Suprapubic skin (tissue), 4 donors: Measurements from ENCODE around the gene GRK4.

Source experiments
- EP300 ChIP-seq: sonication (generic); formaldehyde crosslinking; IDR thresholded peaks from one replicate; pipeline ENCODE4 v1.6.1; 2017; ENCODE audit warnings: antibody characterized with exemption
- POLR2A ChIP-seq, 2 donors: fragments of 450-650 bp; IDR thresholded peaks; one replicate each; pipeline ENCODE4 v1.6.1; 2017; ENCODE audit warnings: antibody characterized with exemption in 2 of 2, mild to moderate bottlenecking in 2 of 2, moderate library complexity in 2 of 2
- POLR2AphosphoS5 ChIP-seq, 3 donors: sonication (generic); formaldehyde crosslinking; IDR thresholded peaks; one replicate each; pipeline ENCODE4 v1.6.1; 2017; ENCODE audit warnings: antibody characterized with exemption in 3 of 3
- TF ChIP-seq, protein P1 (sequence below), 2 donors: fragments of 200-600 bp in 1 of 2; fragments of 450-650 bp in 1 of 2; sonication (generic) in 1 of 2; IDR thresholded peaks; one replicate each; pipeline ENCODE4 v1.5.1; 2016 to 2019; ENCODE audit warnings: antibody characterized with exemption in 2 of 2, mild to moderate bottlenecking in 1 of 2, moderate library complexity in 1 of 2

DNA sequence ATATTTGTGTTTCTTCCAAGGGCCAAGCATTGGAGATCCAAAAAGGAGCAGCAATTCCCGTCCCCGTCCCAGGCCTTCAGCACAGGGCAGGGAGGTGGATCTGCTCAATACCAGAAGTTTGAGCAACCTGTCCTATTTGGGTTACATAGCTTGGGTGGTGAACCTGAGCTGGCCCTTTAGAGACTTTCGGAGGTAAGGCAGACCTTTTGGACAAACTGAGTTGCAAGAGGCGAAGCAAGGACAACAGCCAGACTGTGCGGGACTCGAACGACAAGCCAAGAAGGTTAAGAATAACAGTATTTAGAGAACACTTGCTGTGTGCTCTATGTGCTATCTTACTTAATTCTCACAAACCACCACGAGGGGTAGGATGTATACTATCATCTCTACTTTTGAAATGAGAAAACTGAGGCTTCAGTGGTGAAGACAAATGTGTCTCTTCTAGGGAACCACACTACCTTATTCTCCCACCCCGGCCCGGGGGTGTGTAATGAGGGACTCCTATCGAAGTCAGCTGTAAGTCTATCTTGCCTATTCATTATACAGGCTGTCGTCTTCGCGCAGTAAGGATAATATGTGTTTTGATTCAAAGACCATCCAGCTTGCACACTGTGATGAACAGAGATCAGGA lies 1.4 kb upstream of the GRK4 start:
- TF ChIP-seq, protein P1, sequence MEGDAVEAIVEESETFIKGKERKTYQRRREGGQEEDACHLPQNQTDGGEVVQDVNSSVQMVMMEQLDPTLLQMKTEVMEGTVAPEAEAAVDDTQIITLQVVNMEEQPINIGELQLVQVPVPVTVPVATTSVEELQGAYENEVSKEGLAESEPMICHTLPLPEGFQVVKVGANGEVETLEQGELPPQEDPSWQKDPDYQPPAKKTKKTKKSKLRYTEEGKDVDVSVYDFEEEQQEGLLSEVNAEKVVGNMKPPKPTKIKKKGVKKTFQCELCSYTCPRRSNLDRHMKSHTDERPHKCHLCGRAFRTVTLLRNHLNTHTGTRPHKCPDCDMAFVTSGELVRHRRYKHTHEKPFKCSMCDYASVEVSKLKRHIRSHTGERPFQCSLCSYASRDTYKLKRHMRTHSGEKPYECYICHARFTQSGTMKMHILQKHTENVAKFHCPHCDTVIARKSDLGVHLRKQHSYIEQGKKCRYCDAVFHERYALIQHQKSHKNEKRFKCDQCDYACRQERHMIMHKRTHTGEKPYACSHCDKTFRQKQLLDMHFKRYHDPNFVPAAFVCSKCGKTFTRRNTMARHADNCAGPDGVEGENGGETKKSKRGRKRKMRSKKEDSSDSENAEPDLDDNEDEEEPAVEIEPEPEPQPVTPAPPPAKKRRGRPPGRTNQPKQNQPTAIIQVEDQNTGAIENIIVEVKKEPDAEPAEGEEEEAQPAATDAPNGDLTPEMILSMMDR (IDR thresholded peaks at IDR 0.05), result no peak
- TF ChIP-seq POLR2A (IDR thresholded peaks at IDR 0.05) (no peak), POLR2AphosphoS5 (IDR thresholded peaks at IDR 0.05) (no peak), EP300 (no peak)
